COLO668 (cell line): ENCODE data around the gene CDC27.
"Not testable (repeated sequence)": the region's sequence is repeated elsewhere in the genome, so short reads cannot be mapped to it uniquely, and the experiment has no call there.

Experiments used
- DNase-seq: peaks from one replicate; lab custom pipeline; 2025; ENCODE audit not compliant: unreplicated experiment; lab: John Stamatoyannopoulos, UW

The CDC27 gene

GRCh38 chr17:47145351-47145750 is 43.7 kb downstream of the CDC27 start:
- no peak for DNase-seq

GRCh38 chr17:47135235-47135634 is 53.9 kb downstream of the CDC27 start:
- DNase-seq, result no peak

GRCh38 chr17:47134354-47134753 is 54.7 kb downstream of the CDC27 start:
- DNase-seq, result not testable (repeated sequence)

GRCh38 chr17:47131761-47132160 is 57.3 kb downstream of the CDC27 start:
- DNase-seq, result no peak

- DNase-seq, result not testable (repeated sequence)
These were observed 62.3 kb downstream of the CDC27 start for GRCh38 chr17:47126835-47127234.

- DNase-seq, result not testable (repeated sequence)
These were observed 65.8 kb downstream of the CDC27 start for GRCh38 chr17:47123262-47123661.

GRCh38 chr17:47120521-47121095 is 68.5 kb downstream of the CDC27 start:
- DNase-seq, result no peak

- no peak for DNase-seq
These were observed 69.2 kb downstream of the CDC27 start for GRCh38 chr17:47119746-47120520.

GRCh38 chr17:47117386-47117785 is 71.7 kb downstream of the CDC27 start:
- no peak for DNase-seq

- DNase-seq, result no peak
These were observed 83.0 kb downstream of the CDC27 start for GRCh38 chr17:47106130-47106529.

GRCh38 chr17:47105246-47105645 is 83.8 kb downstream of the CDC27 start:
- not testable (repeated sequence) for DNase-seq

GRCh38 chr17:47102914-47103313 is 86.2 kb downstream of the CDC27 start:
- DNase-seq, result no peak

- DNase-seq, result peak; percentile 83
These were observed 88.9 kb downstream of the CDC27 start for GRCh38 chr17:47099987-47100711.

GRCh38 chr17:47099451-47099986 is 89.6 kb downstream of the CDC27 start:
- DNase-seq, result no peak

- DNase-seq, result no peak
These were observed 92.8 kb downstream of the CDC27 start for GRCh38 chr17:47096343-47096742.

- no peak for DNase-seq
These were observed 93.8 kb downstream of the CDC27 start for GRCh38 chr17:47095268-47095667.

GRCh38 chr17:47087093-47087492 is 102.0 kb downstream of the CDC27 start:
- DNase-seq, result no peak

- DNase-seq, result no peak
These were observed 103.4 kb downstream of the CDC27 start for GRCh38 chr17:47085736-47086135.

- no peak for DNase-seq
These were observed 110.3 kb downstream of the CDC27 start for GRCh38 chr17:47078801-47079200.

- no peak for DNase-seq
These were observed 111.5 kb downstream of the CDC27 start for GRCh38 chr17:47077576-47077975.

- DNase-seq, result no peak
These were observed 112.9 kb downstream of the CDC27 start for GRCh38 chr17:47076171-47076570.

- DNase-seq, result not testable (repeated sequence)
These were observed 114.7 kb downstream of the CDC27 start for GRCh38 chr17:47074361-47074760.
